Activated effector memory CD4-positive, alpha-beta T cell treated with anti-CD3 and anti-CD28 coated beads, Interleukin-2, amount 50 U/mL, for 16 hours (primary cell): ENCODE results near the gene ADRB2.

Source experiments
- DNase-seq: peaks from one replicate; pipeline ENCODE4 v3.0.0-alpha.2; 2020

The ADRB2 gene

DNA sequence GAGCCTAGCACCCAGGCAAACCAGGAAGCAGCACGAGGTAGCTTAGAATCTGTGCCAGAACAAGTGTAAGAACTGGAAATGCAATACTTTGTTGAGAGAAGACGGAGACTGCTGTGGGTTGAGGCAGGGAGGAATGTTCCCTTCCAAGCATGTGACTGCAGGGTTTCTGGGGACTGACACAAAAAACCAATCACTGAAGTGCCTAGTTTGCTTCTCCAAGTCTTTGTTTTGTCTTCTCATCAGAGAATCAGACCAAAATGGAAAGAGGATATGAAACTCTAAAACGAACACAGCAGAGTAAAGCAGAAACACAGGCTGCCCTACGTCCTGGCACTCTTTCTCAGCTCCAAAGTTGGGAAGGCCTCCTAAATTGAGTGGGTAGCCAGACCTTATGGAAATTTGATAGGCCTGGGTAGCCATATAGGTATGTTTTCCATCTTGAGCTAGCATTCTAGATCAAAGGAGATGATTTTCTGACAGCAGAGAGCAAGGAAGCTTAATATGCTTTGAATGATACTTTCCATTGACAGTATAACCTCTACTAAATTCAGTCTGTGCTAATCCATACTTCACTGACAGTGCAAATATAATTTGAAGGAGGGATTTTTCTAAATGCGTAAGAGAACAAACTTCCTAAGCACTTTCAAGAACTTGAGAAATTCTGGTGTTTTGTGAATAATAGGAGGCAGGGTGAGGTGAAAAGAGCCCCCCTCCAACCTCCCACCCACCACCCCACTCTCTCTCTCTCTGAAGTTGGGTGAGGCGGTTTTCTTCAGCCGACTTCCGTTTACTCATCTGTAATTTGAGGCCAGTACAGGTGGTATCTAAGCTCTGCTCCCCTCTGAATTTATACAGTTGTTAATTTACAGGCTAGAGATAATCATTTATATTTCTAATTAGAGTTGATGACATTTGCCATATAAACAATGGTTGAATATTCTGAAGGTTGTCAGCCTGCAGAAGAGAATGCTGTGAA lies 5.5 kb downstream of the ADRB2 start:
- no peak for DNase-seq

DNA sequence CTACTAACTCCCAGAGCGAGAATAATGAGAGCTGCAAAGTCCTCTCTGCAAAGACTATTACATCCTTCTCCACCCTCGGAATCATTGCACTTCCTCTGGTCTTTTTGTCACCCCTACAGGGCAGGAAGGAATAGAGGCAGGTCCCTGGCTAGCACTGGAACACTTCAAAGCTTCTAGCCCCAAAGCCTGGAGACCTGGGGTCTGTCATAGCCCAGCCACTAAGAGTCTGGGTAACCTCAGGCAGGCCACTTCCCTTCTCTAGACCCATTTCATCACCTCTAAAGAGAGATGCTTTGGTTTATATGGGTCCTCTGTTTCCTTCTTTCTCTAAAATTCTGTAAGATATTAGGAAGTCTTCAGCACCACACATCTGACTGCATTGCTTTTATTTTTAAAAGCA lies 6.7 kb downstream of the ADRB2 start:
- no peak for DNase-seq

DNA sequence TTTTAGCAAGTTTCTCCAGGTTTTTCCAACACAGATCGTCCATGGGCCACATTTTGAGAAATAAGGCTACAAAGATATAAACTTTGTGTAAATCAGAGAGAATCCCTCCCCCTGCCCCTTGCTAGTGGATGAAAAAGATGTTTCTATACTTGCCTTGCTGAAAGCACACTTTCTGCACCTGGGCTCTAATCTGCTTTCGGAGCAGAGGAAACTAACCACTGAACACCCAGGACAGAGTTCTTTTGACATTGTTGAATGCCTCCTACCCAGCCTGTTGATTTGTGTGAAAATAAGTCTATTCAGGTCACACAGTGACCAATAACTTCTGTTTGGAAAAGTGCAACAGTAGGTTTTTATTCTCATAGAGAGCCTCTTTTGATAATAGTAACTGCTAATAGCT lies 7.5 kb downstream of the ADRB2 start:
- no peak for DNase-seq

DNA sequence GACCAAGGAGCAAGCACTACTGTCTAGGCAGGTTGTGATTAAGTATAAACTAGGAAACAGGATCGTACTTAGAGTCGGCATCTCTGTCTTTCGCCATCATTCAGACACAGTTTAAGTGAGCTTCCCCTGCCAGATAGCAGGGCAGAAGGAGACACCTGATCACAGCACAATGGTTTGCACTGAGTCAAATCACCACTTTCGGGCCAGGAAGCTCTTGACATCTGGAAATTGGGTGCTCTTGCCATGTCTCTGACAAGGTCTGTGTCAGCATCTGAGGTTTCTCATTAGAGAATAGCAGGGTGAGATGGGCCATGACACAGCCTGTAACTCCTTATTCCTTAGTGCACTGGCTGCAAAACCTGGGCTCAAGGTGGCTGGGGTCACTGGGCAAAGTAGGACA lies 8.3 kb downstream of the ADRB2 start:
- DNase-seq, result no peak

DNA sequence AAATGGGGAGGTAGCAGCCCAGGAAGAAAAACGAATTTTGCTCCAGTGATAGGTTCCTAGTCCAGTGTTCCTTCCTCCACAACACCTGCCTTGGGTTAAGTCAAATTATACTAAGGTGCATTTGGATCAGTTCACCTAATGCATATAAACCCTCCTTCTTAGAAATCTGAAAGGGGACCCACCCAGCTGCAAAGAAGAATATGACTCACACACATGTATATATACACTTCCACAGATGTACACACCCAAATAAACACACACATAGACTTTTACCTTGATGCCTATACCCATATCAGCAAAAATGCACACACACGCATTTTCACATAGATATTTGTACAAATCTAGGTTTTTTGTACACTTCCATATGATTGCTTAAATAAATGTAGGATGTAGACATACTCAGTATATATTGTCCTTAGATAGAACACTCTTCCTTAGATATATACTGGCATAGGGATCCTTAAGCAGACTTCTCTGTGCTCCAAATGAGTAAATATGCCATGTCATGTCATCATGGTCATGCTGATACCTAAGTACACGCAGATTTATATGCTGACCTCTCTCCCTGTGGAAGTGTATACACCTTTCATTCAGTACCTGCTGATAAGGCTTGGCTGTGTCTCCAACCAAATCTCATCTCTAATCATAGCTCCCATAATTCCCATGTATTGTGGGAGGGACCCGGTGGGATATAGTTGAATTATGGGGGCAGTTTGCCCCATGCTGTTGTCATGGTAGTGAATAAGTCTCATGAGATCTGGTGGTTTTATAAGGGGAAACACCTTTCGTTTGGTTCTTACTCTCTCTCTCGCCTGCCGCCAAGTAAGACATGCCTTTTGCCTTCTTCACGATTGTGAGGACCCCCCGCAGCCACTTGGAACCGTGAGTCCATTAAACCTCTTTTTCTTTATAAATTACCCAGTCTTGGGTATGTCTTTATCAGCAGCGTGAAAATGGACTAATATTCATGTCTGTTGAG lies 10.2 kb downstream of the ADRB2 start:
- no peak for DNase-seq

DNA sequence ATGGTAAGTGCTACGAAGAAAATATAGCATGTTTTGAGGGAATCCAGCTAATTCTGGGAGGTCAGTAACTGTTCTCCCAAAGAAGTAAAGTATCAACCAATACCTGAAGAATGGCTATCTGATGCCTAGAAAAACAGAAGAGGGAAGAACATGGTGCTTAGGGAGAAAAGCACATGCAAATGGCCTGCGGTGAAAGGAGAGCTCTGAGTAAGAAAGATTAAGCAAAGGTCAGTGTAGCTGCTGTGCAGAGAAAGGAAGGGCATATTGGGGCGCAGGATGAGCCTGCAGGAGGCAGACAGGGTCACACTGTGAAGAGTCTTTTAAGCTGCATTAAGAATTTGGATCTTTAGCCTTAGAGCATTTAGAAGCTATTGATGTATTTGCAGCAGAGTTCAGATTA lies 11.0 kb downstream of the ADRB2 start:
- DNase-seq, result no peak

DNA sequence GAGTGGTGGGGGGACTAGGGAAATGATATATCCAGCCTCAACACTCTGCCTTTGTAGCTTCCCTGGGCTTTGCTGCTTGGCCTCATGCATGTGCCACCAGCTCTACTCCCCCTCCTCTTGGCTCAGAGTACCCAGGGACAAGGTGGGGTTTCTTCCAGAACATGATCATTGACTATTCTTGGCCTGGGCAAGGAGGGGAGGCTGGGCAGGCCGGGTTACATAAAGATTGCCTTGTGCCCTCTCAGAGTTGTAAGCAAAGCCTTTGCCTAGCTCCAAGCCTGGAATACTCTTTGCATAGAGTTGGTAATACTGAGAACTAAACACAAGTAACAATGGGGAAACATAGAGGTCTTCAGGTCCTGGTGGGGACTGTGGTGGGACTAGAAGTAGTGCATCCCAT lies 11.9 kb downstream of the ADRB2 start:
- no peak for DNase-seq

DNA sequence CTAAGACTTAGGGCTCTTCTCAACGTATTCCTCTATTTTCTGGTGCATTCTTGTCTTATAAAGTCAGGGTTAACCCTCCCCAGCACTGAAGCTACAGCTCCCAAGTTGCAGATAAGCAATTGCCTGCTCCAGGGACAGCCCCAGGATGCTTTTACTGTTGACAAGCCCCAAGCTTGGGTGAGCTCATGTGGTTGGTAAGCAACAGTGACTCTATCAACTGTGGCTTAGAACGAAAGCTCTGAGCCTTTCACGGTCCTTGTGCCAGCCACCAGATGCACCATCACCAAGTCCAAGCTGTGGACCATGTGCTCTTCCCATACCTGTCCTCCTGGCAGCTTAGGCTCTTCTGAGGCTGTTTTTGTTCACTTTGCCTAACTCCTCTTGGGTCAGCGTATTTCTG lies 13.5 kb downstream of the ADRB2 start:
- no peak for DNase-seq

DNA sequence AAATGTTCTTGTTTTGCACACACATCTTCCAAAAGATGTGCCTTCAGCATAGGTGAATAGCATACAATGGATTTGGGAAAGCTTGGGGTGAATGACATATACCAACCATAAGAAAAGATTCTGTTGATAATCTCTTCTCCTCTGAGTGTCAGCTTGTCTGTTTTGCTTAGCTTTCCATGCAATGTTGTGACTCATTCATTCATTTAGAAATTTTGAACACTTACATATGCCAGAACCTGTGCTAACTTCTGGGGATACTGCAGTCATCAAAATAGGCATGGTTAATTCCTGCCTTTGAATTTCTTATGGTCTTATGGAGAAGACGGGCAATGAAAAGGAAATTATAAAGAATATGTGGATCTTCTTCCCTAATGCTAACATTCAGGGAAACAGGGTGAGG lies 14.1 kb downstream of the ADRB2 start:
- DNase-seq, result no peak

DNA sequence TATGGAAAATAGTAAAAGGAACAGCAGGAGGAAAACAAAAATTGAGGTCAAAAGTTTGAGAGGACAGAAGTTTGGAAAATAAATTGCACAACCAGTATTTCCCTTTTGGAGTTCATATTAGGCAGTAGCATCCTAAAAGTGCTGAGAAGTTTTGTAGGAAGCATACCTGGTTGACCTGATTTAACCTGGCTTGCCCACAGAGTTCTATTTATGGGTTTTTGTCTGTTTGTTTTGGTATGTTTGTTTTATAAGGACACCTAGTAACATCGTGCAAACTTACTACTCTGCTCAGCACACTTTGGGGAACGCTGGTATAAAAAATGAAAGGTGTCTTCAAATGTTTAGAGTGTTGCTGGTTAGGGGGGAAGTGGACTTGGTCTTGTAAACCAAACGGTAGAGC lies 15.1 kb downstream of the ADRB2 start:
- no peak for DNase-seq

DNA sequence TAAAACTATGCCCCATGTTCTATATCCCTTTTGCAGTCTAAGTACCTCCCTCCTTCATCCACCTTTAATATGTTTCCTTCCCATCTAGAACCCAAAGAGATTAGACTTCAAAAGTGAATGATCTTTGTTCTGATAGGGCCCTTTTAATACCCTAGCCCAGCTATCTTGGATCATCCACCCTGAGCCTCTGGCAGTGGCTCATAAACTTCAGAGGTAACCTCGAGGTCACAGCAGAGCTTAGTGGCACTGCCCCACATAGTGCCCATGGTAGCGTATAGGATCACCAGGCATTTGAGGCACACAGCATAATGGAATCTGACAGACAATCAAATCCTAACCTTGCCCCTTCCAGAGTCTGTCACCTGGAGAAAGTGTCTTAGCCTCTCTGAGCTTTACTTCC lies 15.8 kb downstream of the ADRB2 start:
- no peak for DNase-seq

DNA sequence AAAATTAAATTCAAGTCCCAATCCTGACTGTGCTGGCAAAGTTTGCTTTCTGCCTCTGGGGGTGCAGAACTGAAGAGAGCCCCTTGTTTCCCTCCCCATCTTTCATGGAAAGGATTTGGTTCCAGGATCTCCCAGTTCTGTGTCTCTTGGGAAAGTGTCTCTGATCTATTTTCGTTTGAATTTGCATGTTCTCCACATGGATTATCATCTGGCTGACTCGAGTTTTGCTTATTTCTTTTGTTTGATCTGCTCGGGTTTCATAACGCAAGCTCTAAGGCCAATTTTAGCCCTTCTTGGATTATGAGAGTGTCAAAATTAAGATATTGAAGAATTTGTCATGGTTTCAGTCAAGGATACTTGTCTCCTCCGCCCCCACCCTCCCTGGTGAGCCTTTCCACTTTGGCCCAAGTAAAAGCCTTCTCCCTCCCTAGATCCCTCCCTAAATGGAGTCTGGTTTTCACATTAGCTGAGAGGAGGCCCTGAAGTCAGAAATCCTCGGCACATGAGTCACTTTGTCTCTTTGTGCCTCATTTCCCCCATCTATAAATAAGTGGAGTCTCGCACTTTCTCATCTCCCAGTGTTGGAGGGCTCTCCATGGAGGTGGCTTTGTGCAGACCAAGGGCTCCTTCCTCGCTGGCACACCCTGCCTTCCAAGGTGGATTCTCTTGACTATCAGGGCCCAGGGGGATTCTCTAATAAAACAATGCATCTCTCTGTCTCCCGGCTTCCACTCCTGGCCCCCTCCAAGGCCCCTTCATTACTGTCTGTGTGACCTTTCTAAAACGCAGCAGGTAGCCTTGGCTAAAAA lies 17.3 kb downstream of the ADRB2 start:
- no peak for DNase-seq

DNA sequence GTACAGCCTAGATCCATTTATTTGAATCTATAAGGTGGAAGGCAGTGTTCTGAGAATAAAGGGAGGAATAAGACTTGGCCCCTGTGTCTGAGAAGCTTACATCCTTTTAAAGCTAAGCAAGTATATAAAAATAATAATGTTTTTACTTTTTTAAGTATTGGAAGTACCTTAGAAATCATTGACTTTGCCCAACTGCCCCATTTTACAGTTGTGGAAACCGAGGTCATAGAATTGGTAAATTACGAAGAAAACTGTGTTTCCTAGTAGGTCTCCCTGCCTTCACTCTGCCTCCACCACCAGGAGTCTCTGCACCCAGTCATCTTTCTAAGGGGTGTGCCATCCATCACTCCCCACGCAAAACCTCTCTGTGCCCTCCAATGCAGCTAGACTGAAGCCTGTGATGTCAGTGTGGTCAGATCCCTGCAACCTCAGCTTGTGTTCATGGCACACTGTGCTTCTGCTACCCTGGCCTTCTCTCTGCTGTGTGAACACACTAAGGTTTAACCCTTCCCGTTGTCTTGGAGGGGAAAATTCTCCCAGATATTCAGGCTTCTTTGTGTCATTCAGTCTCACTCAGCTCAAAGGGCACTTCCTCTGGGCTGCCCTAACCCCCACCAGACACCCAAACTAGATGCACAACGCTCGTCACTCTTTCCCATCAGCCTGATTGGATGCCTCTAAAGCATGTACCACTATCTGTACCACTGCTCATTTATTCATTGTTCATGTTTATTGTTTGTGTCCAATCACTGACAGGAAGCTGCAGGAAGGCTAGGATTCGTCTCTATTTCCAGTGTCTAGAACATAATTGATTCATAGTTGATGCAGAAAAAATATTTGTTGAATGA lies 18.2 kb downstream of the ADRB2 start:
- no peak for DNase-seq

DNA sequence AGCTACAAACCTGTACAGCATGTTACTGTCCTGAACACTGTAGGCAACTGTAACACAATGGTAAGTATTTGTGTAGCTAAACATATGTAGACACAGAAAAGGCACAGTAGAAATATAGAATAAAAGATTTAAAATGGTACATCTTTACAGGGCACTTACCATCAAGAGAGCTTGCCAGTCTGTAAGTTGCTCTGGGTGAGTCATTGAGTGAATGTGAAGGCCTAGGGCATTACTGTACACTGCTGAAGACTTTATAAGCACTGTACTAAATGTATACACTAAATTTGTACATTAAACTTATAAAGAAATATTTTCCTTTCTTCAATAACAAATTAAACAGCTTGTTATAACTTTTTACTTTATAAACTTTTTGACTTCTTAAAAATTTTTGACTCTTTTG lies 20.5 kb downstream of the ADRB2 start:
- no peak for DNase-seq

DNA sequence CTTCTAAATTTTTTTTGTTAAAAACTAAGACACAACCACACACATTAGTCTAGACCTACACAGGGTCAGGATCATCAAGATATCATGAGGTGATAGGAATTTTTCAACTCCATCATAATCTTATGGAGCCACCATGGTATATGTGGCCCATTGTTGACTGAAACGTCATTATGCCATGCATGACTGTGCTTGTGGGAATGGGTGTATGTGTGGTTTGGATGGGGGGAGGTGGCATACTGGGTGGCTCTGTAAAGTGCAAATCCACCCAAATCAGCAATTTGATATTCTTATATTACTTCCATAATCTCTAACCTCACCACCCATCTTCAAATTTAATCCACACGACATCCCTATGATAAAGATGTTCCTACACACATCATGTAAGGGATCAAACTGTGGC lies 21.0 kb downstream of the ADRB2 start:
- no peak for DNase-seq

DNA sequence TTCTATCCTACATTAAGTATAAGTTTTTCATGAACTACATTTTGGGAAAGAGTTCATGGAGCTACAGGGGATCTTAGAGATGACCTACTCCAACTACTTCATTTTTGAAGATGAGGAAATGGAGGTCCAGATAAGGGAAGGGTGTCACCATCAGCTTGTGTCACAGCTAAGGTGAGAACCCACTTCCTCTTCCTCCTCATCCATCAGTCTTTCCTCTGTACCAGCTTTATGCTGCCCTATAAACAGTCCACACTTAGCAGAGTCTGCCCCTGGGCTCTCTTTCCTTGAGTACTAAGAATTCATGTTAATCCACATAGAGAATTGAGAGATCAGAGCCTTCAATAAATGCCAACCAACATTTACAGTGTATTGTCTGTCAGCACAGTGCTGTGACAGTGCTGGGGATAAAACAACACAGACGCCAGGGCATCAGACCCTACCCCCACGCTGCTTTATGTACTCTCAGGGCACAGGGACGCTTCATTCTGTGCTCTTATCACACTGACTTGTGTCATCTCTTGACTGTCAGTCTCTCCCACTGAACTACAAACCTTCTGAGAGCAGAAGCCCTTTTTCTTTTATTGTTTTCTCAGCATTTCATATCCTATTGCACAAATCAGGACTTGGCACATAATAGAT lies 22.1 kb downstream of the ADRB2 start:
- no peak for DNase-seq

DNA sequence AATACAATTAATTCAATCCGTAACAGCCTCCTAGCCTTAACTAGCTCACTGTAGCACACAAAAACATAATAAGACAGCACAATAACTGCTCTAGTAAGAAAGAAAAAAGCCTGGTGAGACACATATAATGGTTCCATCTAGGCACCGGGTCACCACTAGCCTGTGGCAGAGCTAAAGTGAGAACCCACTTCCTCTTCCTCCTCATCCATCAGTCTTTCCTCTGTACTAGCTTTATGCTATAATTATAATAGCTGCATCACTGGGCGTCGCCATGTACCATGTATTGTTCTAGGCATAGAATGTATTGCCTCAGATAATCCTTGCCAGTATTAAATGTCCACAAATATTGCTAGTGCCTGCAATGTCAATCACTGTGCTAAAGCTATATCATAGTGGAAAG lies 23.1 kb downstream of the ADRB2 start:
- no peak for DNase-seq

DNA sequence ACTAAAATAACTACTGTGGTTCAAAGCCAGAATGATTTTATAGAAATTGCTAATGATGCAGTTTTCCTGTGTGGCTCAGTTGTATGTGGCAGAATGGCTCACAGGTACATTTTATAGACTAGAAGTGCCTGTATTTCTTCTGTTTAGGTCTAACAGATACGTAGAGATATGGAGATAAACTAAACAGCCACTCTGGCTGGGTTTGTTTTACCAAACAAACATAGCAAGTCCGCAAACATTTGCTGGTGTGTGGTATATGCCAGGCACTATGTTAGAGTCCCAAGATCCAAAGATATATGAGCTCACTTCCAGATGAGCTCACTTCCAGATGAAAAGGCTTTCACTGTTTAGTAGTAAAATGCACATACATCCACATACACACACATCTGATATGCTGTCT lies 24.4 kb downstream of the ADRB2 start:
- no peak for DNase-seq

DNA sequence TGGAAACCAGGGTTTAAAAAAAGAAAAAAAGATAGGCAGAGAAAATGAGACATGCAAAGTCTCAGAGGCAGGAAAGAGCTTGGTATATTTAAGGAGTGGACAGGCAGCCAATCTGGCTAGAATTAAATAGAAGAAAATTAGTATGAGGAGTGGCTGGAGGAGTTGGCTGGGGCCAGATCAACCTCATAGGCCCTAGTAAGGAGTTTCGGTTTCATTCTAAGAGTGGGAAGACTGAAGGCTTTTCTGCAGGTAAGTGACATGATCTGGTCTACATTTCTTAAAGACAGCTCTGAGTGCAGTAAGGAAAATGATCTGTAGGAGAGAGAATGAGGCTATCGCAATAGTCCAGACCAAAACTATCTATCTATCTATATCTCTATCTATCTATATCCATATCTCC lies 27.5 kb downstream of the ADRB2 start:
- no peak for DNase-seq

DNA sequence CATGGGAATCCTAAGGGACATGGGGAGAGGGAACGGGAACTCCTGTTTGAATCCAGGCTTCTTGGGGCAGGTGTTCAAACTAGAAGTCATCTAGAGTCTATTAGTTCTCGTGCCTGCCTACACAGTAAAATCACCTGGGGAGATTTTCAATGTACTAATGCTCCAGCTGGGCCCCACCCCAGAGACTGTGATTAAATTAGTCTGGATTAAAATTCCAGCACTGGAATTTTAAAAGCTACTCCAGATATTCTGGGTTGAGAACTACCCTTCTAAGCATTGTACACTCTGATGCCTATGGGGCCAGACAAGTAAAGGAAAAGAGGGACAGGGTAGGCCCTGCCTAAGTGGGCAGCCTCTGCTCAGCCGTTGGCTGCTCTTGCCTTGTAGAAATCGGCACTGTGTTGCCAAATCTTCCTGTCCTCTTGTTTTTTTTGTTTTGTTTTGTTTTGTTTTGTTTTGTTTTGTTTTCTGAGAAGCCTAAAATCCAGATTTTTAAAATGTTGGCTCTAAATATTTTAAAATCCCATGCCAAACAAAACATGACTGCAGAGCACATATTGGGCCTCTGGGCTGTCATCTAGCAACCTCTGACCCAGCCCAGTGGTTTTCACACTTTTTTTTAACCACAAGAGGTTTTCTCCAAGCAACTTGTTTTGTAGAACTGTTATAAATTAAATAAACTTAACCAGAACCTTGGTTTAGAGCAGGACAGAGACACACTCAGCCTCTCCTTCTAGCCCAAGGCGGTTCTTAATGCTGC lies 29.0 kb downstream of the ADRB2 start:
- DNase-seq, result no peak

DNA sequence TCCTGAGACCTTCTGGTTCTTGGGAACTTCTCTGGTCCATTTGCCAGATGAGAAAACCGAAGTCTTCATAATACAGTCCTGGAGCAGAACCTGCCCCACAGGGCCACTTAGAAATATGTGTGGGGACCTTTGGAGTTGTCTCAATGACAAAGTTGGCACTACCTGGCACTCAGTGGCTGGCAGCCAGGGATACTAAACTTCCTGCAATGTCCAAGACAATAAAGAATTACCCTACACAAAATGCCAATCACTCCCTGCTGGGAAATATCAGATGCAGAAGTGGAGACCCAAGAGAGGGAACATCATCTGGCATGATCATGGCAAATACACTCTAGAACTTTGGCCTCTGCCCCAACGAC lies 29.6 kb downstream of the ADRB2 start:
- DNase-seq, result no peak
